HG03439 (cell line): ENCODE results near the gene TMTC1.

Experiments used
- ATAC-seq: cut with Tn5 transposase; IDR thresholded peaks from one replicate; pipeline ENCODE4 v1.9.1; 2021; ENCODE audit warnings: mild to moderate bottlenecking, moderate library complexity; ENCODE audit not compliant: unreplicated experiment

Gene TMTC1

DNA sequence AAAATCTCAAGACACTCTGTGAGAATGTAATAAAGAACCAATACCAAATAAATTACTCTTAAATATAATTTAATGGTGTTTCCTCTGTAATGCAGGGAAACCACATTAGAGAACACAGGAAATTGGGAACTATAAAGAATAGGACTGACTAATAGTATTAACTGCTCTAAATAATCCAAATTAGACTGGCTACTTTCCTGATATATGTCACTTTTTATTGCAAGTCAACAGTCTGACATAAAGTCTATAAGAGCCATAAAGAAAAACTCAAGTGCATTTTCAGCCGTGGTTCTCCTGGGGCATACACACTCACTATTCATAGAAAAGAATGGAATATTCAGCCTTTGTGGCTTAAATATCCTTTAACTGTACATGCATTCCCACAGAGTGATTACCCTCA, 161.5 kb downstream of the TMTC1 start:
- ATAC-seq = no peak

GRCh38 chr12:29620030-29620429, 163.7 kb downstream of the TMTC1 start:
- no peak for ATAC-seq

GRCh38 chr12:29617407-29617803, 166.3 kb downstream of the TMTC1 start:
- no peak for ATAC-seq

DNA sequence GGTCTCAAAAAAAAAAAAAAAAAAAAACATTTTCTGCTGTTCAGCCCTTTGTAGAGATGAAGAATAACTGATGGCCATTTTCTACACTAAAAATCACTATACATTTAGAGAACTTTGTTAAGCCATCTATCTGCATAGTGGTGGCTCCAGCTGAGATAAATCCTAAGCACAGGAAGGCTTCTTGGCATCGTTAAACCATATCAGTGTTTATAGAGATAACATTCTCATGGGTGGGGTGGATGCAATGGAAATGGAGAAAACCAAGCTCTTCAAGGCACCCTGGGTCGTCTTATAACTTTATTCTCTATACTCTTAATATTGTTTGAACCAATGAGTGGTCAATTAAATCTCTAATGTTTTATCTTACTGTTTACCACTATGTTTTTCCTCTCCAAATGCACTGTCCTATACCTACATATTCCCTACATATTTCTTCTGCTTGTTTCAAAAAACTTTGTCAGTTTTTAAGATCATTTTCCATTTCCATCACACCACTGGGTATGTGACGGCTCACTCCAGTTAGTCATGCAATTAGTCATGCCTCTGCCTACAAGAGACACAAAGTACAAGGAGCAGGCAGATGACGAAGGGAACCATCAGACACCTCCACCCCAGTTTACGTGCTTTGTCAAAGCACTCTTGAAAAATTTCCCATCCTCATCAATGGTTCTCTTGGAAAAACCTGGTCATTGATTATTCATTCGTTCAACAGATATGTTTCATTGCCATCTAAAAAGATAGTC, 166.9 kb downstream of the TMTC1 start:
- ATAC-seq = no peak

DNA sequence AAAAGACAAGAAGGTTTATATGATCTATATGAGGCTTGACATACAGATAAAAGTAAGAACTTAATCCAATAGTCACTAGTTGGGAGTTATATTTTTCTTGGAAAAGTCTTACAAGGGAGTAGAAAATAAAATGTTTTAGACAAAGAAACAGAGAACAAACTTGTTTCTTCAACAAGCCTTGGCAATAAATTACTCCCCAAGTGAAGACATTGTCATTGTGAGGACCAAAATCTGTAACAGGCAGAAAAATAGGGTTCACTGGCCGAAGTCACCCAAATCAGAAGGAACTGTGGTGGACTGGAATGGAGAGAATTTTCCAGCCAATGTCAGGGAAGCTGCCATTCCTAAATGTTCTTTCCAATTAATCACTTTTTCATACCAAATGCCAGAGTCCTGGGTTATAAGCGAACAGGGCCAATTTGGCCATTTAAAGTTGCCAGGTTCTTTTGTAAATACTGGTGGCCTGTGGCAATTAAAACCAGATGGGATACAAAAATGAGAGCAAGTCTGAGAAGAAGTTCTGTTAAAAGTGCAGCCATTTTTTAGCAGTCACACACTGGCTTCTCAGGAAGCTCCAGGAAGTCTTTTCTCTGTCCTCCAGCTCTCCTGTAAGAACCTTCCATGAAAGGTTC, 168.9 kb downstream of the TMTC1 start:
- ATAC-seq = no peak

DNA sequence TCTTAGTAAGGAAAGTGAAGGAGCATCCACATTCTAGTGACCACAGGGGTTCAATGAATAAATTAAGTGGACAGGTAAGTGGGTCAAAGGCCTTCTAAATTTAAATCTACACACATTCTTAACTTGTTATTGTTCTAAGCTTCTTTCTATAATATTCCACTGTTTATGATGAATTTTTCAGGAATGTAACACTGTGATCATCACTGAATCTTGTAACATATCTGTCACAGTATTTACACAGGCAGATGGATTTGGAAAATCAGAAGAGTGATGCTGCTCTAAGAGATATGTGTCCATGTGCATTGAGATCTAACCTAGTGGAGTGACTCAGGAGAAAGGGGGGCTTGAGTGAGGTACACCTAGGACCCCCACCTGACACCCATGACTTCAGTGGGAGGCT, 170.8 kb downstream of the TMTC1 start:
- ATAC-seq = no peak

DNA sequence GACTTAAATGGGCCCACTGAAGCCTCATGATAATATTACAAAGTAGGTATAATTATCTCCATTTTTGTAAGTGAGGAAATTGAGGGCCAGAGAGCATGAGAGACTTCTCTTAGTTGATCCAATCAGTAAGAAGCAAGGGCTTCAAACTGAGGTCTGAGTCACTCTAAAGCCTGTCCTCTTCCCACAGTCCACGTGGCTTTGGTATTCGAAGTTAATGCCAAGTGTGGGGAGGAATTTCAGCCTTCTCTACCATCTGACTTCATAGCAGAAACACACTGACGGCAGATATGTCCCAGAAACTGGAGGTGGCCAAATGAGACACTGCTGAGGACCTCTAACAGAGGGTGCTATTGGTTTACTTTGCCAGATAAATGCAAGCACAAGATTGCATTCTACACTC, 171.8 kb downstream of the TMTC1 start:
- no peak for ATAC-seq

DNA sequence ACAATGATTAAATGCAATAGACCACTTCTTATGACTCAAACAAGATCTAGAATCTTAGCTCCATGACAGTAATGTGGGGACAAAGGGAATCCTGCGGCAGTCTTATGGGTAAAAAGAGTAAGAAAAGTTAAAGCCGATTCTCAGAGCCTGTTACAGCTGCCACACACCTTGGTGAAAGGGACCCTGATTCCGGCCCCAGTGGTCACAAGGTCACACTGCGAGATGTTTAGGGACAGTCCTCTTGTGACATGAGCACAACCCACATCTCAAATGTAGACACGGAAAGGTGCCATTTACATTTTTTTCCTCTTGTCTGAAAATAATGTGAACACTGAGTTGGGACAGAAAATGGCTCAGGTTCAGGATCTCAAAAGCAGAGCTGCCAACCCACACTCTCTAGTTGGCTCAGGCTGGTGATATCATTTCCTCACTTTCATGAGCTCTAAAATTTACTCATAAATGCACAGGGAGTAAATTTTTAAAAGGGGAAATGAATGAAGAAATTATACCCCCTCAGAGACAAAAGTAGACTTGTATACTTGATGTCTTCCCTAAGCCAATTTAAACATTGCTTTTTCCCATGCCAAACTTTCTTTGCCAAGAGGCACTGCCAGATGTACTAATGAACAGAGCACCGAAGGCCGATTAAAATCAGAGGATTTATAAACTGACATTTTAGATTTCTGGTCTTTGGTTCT, 173.1 kb downstream of the TMTC1 start:
- no peak for ATAC-seq

GRCh38 chr12:29609431-29610215, 174.1 kb downstream of the TMTC1 start:
- no peak for ATAC-seq

- ATAC-seq = no peak
These were observed 175.2 kb downstream of the TMTC1 start for GRCh38 chr12:29608581-29608980.

- ATAC-seq = no peak
These were observed 184.4 kb downstream of the TMTC1 start for GRCh38 chr12:29599381-29599780.

DNA sequence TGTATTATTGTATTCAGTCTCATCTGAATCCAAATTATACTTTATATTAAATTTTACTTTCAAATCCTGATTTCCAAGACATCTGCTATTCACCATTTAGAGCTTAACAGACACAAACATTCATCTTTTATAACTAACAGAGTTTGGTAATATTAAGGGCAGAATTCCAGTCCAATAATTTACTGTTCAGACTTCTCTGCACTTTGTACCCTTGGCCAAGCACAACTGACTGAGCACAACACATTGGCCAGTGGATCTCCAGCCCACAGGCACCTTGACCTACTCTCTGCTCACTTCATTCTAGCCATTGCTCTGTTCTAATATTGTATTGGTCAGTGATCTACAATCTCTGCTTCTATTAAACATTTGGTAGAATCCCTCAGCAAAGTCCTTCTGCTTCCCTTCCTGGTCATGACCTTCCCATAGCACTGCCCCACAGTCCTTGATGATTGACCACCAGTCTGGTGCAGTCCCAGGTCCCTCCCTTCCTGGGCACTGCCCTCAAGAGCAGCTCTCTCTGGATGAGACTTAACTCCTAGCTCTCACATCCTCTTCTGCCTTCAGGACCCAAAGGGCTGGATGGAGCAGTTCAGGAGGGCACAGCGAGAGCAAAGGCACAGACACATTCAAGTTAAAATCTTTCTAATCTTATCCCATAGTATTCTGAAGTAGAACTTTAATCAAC, 188.5 kb downstream of the TMTC1 start:
- no peak for ATAC-seq

DNA sequence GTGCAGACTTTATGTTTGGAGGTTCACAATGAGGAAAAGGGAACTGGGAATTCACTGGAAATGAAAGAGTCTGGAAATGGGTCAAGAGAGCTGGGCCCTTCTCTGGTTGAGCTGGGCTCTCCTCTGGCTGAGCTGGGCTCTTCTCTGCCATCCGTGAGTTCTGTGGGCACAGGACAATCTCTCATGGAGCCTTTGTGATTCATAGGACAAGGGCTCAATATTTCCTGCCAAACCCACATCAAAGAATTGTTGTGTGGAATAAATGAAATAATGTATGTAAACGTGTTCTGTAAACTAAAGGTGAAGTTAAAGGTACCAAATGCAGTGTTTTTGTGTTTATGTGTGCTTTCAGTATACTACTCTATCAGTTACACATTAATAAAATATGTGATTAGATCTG, 190.7 kb downstream of the TMTC1 start:
- no peak for ATAC-seq

DNA sequence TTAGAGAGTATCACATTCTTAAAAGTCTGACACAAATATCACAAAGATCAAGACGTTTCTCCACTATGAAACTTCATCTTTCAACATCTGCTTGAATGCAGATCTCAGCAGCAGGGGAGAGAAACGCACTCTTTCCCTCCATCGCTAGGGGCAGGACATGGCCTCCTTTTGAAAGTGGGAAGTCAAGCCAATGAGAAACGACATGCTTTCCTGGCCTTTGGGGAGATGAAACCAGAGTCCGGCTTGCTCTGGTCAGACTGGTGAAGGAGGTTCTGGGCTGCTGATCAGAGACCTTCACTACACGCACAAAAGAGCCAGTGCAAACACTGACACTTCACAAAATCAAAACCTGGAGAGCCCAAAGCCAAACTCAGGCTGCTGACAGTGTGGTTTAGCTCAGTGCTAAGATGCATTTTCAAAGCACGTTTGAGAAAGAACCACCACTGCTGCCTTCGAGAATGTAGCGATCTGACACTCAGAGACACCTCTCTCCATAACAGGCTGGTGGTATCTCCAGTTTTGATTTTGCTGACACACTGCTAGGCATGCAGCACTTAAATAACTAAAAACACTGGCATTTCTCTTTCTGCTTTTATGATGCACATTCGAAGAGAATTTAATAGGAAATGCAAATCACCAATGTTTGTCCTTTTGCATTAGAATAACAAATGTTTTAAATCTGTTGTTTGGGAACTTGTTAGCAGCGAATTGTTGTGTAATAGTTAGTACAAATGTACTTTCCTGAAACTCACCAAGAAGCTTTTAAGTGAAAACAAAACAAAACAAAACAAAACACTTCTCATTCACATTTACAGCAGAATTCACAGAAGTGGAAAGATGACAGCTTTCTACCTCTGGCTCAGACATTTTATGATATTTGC, 192.4 kb downstream of the TMTC1 start:
- no peak for ATAC-seq

DNA sequence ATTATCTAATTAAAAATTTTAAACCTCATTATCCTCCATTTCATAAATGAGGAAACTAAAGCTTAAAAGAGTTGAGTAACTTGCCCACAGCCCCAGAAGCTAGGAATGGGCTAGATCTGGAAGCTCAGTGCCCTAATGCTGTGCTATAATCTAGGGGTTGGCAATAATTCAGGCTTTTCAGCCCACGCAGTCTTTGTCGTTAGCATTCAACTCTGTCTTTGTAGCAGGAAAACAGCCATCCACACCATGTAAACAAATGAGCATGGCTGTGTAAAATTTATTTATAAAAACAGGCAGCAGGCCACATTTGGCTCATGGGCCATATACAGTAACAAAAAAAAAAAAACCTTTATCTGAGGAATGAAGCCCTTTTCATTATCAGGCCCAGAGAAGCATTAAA, 193.9 kb downstream of the TMTC1 start:
- no peak for ATAC-seq

GRCh38 chr12:29589286-29589820, 194.4 kb downstream of the TMTC1 start:
- ATAC-seq = no peak

GRCh38 chr12:29582677-29583272, 201.0 kb downstream of the TMTC1 start:
- no peak for ATAC-seq

GRCh38 chr12:29582146-29582545, 201.6 kb downstream of the TMTC1 start:
- ATAC-seq = no peak

DNA sequence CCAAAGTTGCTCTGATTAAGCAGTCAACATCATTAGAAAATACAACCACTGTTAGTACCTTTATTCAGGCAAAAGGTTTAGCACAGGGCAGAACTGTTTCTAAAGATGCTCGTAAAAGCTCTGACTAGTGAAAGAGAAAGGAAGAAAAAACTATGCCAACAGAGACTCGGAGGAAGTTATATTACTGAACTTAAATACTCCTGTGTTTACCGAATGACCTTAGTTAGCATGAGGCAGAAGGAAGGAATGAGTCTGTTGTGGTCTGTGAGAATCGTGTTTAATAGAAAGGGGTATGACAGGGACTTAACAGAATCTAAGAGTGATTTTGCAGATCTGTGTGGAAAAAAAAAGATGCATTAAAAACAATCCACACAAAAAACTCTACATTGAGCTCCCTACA, 202.1 kb downstream of the TMTC1 start:
- ATAC-seq = no peak
